Parathyroid adenoma (tissue), 2 donors: ENCODE results near the gene GLRB.

Experiments
- H2AFZ ChIP-seq: fragments of 300-600 bp; sonication (generic); one replicate; pipeline ENCODE4 v1.7.0; 2017; ENCODE audit warnings: antibody characterized with exemption, mild to moderate bottlenecking
- H3K27ac ChIP-seq: fragments of 300-600 bp; sonication (generic); one replicate; pipeline ENCODE4 v1.7.0; 2017
- H3K27me3 ChIP-seq: fragments of 300-600 bp; sonication (generic); one replicate; pipeline ENCODE4 v1.7.0; 2017; ENCODE audit warnings: low read length; ENCODE audit not compliant: control insufficient read depth, insufficient read depth
- H3K36me3 ChIP-seq: fragments of 300-600 bp; sonication (generic); one replicate; pipeline ENCODE4 v1.7.0; 2017; ENCODE audit warnings: low read length; ENCODE audit not compliant: control insufficient read depth, insufficient read depth
- H3K4me1 ChIP-seq: fragments of 300-600 bp; sonication (generic); one replicate; pipeline ENCODE4 v1.7.0; 2017; ENCODE audit warnings: control low read depth
- H3K4me2 ChIP-seq: fragments of 300-600 bp; sonication (generic); one replicate; pipeline ENCODE4 v1.7.0; 2017; ENCODE audit warnings: low read length
- H3K4me3 ChIP-seq: fragments of 300-600 bp; sonication (generic); one replicate; pipeline ENCODE4 v1.7.0; 2017; ENCODE audit warnings: low read depth, low read length
- H3K79me2 ChIP-seq: fragments of 300-600 bp; sonication (generic); one replicate; pipeline ENCODE4 v1.7.0; 2017; ENCODE audit warnings: control low read depth
- H3K9ac ChIP-seq: fragments of 300-600 bp; sonication (generic); one replicate; pipeline ENCODE4 v1.7.0; 2017; ENCODE audit warnings: mild to moderate bottlenecking
- H3K9me3 ChIP-seq: fragments of 300-600 bp; sonication (generic); one replicate; pipeline ENCODE4 v1.7.0; 2017; ENCODE audit warnings: low read length; ENCODE audit not compliant: control insufficient read depth
- TF ChIP-seq, protein P1 (sequence below): fragments of 300-600 bp; sonication (generic); IDR thresholded peaks from one replicate; pipeline ENCODE4 v1.7.0; 2017; ENCODE audit warnings: antibody characterized with exemption, mild to moderate bottlenecking
- donor health status: primary hyperparathyroidism.

GLRB gene

DNA sequence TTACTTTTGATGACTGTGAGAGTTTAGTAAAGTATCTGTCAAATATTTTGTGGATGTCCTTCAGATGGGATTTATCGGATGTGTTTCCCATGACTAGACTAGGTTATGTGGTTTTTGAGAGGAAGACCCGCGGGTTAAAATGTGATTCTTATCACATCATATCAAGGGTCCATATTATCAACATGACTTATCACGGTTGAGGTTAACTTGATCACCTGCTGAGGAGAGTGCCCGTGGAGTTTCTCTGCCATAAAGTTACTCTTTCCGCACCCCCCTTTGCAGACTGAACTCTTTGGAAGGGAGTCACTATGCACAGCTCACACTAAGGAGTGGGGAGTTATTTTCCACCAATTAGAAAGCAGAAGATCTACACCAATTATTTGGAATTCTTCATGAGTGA lies 38.7 kb downstream of the GLRB start:
- TF ChIP-seq, protein P1, sequence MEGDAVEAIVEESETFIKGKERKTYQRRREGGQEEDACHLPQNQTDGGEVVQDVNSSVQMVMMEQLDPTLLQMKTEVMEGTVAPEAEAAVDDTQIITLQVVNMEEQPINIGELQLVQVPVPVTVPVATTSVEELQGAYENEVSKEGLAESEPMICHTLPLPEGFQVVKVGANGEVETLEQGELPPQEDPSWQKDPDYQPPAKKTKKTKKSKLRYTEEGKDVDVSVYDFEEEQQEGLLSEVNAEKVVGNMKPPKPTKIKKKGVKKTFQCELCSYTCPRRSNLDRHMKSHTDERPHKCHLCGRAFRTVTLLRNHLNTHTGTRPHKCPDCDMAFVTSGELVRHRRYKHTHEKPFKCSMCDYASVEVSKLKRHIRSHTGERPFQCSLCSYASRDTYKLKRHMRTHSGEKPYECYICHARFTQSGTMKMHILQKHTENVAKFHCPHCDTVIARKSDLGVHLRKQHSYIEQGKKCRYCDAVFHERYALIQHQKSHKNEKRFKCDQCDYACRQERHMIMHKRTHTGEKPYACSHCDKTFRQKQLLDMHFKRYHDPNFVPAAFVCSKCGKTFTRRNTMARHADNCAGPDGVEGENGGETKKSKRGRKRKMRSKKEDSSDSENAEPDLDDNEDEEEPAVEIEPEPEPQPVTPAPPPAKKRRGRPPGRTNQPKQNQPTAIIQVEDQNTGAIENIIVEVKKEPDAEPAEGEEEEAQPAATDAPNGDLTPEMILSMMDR = no peak
- no peaks in the 10 kb centered on the region for H3K36me3 ChIP-seq
- no peaks in the 10 kb centered on the region for H3K27me3 ChIP-seq
- no peak overlapping the region for H3K27ac ChIP-seq
- no peak overlapping the region for H3K9ac ChIP-seq
- no peak overlapping the region for H3K4me2 ChIP-seq
- H3K4me3 ChIP-seq = no peak overlapping the region
- no peak overlapping the region for H2AFZ ChIP-seq
- no peaks in the 10 kb centered on the region for H3K9me3 ChIP-seq
- no peaks in the 10 kb centered on the region for H3K79me2 ChIP-seq
- H3K4me1 ChIP-seq = no peaks in the 10 kb centered on the region

DNA sequence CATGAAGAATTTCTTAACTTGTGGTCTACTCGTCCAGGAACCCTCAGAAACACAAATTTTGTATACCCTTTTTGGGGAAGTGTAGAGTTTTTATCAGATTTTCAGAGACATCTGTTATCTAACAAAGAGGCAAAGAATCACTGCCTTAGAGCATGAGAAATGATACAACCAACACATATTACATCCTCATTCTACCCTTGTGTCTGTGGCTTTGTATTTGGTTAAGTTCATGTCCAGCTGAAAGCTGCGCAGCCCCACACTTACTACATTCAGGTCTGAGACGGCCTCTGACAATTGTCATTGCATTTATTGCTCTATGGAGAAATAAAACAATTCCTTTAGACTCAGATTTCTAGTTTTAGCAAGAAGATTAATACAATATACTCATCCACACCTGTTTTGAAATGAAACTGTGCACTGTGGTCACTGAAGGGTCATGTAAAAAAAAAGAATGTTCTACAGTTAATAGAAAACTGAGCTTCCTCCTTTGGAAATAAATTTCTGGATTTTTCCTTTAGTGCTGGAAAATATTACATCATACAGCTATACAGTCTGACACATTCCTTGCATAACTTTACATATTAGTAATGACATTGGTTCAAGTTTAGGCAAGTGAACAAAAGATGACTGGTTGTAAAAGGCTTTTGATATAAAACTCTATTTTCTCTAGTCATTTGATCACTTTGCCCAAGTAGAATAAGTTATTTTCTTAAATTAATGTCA lies 39.8 kb downstream of the GLRB start:
- Histone ChIP-seq H3K4me1 (no peaks in the 10 kb centered on the region), H3K79me2 (no peaks in the 10 kb centered on the region), H3K36me3 (no peaks in the 10 kb centered on the region), H3K27ac (no peak overlapping the region), H2AFZ (no peak overlapping the region), H3K4me3 (no peak overlapping the region), H3K4me2 (no peak overlapping the region), H3K9me3 (no peaks in the 10 kb centered on the region), H3K27me3 (no peaks in the 10 kb centered on the region), H3K9ac (no peak overlapping the region)
- TF ChIP-seq, protein P1 = no peak

DNA sequence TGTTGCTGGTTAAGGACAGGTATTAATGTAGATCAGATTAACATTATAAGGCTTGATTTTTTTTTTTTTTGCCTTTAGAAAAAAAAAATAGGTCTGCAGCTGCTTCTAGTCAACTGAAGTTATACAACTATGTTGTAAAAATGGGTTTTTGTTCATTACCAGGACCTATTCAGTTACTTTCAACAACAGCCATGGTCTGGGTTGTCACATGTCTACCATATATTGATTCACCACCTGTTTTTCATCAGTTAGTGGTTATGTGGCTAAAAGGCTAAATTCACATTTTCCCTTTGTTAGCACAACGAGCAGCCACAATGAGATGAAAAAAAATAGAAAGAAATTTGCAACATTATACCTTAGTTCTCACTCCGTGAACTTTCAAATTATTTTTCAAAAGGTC lies 45.5 kb downstream of the GLRB start:
- no peak overlapping the region for H3K4me2 ChIP-seq
- H3K79me2 ChIP-seq = no peaks in the 10 kb centered on the region
- H3K4me1 ChIP-seq = no peaks in the 10 kb centered on the region
- H3K4me3 ChIP-seq = no peak overlapping the region
- H3K27me3 ChIP-seq = no peaks in the 10 kb centered on the region
- TF ChIP-seq, protein P1 = no peak
- no peak overlapping the region for H3K9ac ChIP-seq
- H3K36me3 ChIP-seq = no peaks in the 10 kb centered on the region
- no peaks in the 10 kb centered on the region for H3K9me3 ChIP-seq
- H3K27ac ChIP-seq = no peak overlapping the region
- no peak overlapping the region for H2AFZ ChIP-seq

DNA sequence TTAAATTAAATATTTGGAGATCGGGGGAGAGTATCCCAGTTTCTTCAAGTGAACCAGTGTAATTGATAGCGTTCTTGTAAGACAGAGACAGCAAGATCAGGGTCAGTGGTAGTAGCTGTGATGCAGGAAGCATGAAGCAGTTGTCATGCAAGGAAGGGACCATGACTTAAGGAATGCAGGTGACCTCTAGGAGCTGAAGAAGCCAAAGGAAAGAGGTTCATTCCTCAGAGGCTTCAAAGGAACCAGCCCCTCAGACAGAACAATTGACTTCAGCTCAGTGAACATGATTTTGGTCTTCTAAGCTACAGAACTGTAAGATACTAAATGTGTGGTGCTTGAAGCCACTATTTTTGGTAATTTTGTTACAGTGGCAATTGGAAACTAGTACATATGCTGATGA lies 51.6 kb downstream of the GLRB start:
- H3K4me3 ChIP-seq = no peak overlapping the region

More for the DNA sequence above, 51.6 kb downstream of the GLRB start:
- no peak overlapping the region for H3K9ac ChIP-seq
- H3K9me3 ChIP-seq = no peaks in the 10 kb centered on the region
- no peak overlapping the region for H3K27ac ChIP-seq
- no peak overlapping the region for H3K4me2 ChIP-seq
- no peaks in the 10 kb centered on the region for H3K36me3 ChIP-seq
- H2AFZ ChIP-seq = no peak overlapping the region
- no peaks in the 10 kb centered on the region for H3K4me1 ChIP-seq
- no peaks in the 10 kb centered on the region for H3K79me2 ChIP-seq
- no peaks in the 10 kb centered on the region for H3K27me3 ChIP-seq
- TF ChIP-seq, protein P1 = no peak
